ENCODE measurements around the gene NFIC.

Gene NFIC

DNA sequence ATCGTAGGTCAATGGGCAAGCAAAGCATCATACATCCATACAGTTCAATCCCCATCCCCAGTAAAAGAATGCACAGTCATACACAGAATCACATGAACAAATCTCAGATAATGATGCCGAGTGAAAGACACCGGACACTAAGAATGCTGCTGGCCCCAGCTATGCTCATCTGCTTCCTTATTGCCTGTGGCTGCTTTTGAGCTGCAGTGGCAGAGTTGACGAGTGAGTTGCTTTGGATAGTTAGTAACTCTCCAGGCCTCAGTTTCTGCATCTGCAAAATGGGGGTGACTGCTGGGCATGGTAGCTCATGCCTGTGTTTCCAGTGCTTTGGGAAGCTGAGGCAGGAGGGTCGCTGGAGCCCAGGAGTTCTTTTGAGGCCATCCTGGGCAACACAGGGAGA lies 12.9 kb upstream of the NFIC start:
- no peaks in the 10 kb centered on the region for H3K36me3 ChIP-seq (ENCODE audit: control insufficient read depth, insufficient read depth, low read length)
- H3K9me3 ChIP-seq (ENCODE audit: control insufficient read depth, insufficient read depth, low read length): no peaks in the 10 kb centered on the region
- H3K4me1 ChIP-seq (ENCODE audit: control insufficient read depth, insufficient read depth, low read length): no peaks in the 10 kb centered on the region
- H3K9ac ChIP-seq (ENCODE audit: low read depth, low read length): no peak overlapping the region
- no peak overlapping the region for H3K4me3 ChIP-seq (ENCODE audit: low read depth, low read length)
- peaks cover 66% of the 10 kb centered on the region for H3K27me3 ChIP-seq (ENCODE audit: control insufficient read depth, insufficient read depth, low read length)

DNA sequence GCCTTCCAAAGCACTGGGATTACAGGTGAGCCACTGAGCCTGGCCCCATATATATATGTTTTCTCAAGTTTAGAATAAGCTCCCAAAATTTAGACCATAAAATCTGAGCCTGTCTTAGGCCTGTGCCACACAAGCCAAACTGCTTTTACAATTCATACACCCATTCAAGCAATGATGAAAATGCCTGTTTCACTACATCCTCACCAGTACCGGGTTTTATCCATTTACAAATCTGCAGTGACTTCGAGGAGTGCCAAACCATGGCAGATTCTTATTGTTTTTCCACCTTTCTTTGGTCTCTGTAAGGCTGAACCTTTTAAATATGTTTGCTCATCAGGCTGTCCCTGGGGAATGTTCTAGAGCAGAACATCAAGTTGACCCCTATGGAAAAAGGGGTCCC lies 9.6 kb upstream of the NFIC start:
- H3K4me3 ChIP-seq (ENCODE audit: low read depth, low read length): no peak overlapping the region
- no peak overlapping the region for H3K9ac ChIP-seq (ENCODE audit: low read depth, low read length)
- no peaks in the 10 kb centered on the region for H3K9me3 ChIP-seq (ENCODE audit: control insufficient read depth, insufficient read depth, low read length)
- no peaks in the 10 kb centered on the region for H3K36me3 ChIP-seq (ENCODE audit: control insufficient read depth, insufficient read depth, low read length)
- no peaks in the 10 kb centered on the region for H3K4me1 ChIP-seq (ENCODE audit: control insufficient read depth, insufficient read depth, low read length)
- H3K27me3 ChIP-seq (ENCODE audit: control insufficient read depth, insufficient read depth, low read length): peaks cover 80% of the 10 kb centered on the region

DNA sequence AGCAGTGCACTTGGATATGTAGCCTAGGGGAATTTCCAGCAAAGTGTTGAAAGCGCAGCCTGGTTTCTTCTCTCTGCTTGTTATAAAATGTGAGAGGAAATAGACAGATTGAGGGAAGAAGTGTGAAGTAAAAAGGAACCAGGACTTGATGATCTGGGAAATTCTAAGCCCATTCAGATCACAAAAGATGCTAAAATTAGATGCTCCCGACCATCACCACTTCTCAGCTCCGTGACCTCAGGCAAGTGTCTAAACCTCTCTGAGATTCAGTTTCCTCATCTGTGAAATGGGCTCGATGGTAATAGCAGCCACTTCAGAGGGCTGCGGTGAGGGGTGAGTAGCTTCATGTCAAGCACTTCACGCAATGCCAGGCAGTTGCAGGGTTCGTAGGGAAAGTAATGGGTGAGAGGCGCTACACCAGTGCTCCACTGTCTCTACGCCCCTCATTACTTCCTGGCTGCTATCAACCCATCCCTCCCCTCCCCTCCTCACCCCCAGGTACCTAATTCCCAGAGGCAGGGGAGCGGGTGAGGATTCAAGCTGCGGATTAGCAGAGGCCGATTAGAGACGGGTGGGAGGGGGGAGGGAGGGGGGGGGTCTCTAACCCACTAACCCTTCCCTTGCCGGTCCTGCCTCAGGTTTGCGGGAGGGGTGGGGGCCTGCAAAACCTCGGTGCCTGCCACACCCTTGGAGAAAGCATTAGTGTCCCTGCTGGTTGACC lies 9.0 kb upstream of the NFIC start:
- H3K4me1 ChIP-seq (ENCODE audit: control insufficient read depth, insufficient read depth, low read length): no peaks in the 10 kb centered on the region
- no peaks in the 10 kb centered on the region for H3K9me3 ChIP-seq (ENCODE audit: control insufficient read depth, insufficient read depth, low read length)
- no peaks in the 10 kb centered on the region for H3K36me3 ChIP-seq (ENCODE audit: control insufficient read depth, insufficient read depth, low read length)
- no peak overlapping the region for H3K4me3 ChIP-seq (ENCODE audit: low read depth, low read length)
- no peak overlapping the region for H3K9ac ChIP-seq (ENCODE audit: low read depth, low read length)
- peaks cover 80% of the 10 kb centered on the region for H3K27me3 ChIP-seq (ENCODE audit: control insufficient read depth, insufficient read depth, low read length)

DNA sequence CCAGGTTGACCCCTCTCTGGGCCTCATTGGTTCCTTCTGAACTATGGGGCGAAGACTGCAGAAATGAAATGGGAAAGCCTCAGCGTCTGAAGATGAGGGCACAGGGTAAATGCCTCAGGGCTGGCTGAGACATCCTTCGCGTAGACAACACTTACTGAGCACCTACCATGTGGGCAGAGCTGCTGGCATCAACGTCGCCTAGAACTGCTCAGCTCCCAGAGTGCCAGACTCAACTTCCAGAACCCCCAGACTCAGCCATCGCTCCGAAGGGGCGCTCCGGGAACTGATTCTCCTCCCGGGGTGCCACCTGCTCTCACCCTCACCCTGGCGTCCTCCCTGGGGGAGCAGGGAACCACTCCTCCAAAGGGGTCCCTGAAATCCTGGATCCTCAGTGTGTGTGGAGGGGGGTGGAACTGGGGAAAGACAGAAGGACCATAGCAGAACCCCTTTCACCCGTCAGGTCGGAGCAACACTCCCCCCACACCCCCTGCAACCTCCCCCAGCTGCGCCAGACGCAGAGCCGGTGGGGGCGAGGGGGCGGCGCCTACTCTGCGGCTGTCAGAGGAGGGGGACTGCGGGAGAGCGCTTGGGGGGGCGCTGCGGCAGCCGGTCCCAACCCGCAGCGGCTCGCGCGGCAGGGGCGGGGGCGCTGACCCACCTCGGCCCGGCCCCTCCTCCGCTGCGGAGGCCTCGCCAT lies 8.2 kb upstream of the NFIC start:
- no peak overlapping the region for H3K4me3 ChIP-seq (ENCODE audit: low read depth, low read length)
- peaks cover 80% of the 10 kb centered on the region for H3K27me3 ChIP-seq (ENCODE audit: control insufficient read depth, insufficient read depth, low read length)

DNA sequence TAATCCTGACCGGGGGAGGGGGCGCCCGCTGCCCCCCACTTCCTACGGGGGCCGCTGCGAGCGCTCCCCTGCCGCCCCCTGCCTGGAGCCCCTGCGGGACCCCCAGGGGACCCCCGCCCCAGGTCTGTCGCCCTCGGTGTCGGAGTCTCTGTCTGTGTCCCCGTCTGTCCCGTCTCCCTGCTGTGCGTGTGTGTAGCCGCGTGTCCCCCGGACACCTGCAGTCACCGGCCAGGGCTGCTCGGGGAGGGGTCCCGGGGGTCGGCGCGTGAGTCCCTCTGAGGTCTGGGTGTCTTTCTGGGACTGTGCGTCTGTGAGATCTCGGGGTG lies 7.7 kb upstream of the NFIC start:
- no peaks in the 10 kb centered on the region for H3K9me3 ChIP-seq (ENCODE audit: control insufficient read depth, insufficient read depth, low read length)
- peaks cover 80% of the 10 kb centered on the region for H3K27me3 ChIP-seq (ENCODE audit: control insufficient read depth, insufficient read depth, low read length)
- H3K4me3 ChIP-seq (ENCODE audit: low read depth, low read length): peak overlapping the region; percentile 22
- H3K9ac ChIP-seq (ENCODE audit: low read depth, low read length): no peak overlapping the region
- H3K36me3 ChIP-seq (ENCODE audit: control insufficient read depth, insufficient read depth, low read length): no peaks in the 10 kb centered on the region
- no peaks in the 10 kb centered on the region for H3K4me1 ChIP-seq (ENCODE audit: control insufficient read depth, insufficient read depth, low read length)

More for the DNA sequence above, 8.2 kb upstream of the NFIC start:
- H3K9ac ChIP-seq (ENCODE audit: low read depth, low read length): no peak overlapping the region
- H3K36me3 ChIP-seq (ENCODE audit: control insufficient read depth, insufficient read depth, low read length): no peaks in the 10 kb centered on the region
- H3K9me3 ChIP-seq (ENCODE audit: control insufficient read depth, insufficient read depth, low read length): no peaks in the 10 kb centered on the region
- H3K4me1 ChIP-seq (ENCODE audit: control insufficient read depth, insufficient read depth, low read length): no peaks in the 10 kb centered on the region

DNA sequence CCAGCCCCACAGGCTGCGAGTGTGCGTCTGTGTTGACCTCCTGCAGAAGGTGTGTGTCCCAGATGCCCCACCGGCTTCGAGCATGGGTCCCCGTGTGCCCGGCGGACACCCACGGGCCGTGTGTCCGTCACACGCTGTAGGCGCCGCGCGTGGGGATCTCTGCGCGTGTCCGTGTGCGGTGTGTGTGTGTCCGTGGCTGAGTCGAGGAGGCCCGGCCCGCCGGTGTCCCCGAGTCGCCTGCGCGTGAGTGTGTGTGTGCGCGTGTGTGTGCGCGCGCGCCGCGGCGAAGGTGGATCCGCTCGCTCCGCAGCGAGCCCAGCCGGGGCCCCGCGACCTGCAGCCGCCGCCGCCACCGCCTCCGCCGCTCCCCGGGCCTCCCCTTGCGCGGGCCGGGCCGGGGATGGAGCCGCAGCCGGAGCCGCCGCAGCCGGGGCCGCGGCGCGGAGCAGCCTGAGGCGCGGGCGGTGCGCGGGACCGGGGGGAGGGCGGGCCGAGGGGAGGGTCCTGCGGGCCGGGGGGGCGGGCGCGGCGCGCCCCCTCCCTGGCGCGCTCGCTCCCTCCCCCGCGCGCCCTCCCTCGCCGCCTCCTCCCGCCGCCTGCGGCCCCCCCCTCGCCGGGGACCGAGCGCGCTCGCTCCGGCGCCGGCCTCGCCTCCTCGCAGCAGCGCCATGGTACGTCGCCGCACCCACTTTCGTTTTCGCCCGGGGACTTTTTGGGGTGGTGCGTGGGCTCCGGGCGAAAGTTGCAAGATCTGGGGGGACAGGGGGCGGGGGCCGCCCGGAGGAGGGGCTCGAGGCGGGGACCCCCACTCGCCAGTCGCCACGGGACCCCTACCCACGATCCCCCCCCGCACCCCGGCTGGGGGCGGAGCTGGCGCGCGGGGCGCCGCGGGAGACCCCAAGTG lies 7.1 kb upstream of the NFIC start:
- Histone ChIP-seq H3K4me1 (ENCODE audit: control insufficient read depth, insufficient read depth, low read length) (no peaks in the 10 kb centered on the region), H3K4me3 (ENCODE audit: low read depth, low read length) (peak overlapping the region; percentile 22), H3K9me3 (ENCODE audit: control insufficient read depth, insufficient read depth, low read length) (no peaks in the 10 kb centered on the region), H3K9ac (ENCODE audit: low read depth, low read length) (no peak overlapping the region), H3K27me3 (ENCODE audit: control insufficient read depth, insufficient read depth, low read length) (peaks cover 85% of the 10 kb centered on the region), H3K36me3 (ENCODE audit: control insufficient read depth, insufficient read depth, low read length) (no peaks in the 10 kb centered on the region)

DNA sequence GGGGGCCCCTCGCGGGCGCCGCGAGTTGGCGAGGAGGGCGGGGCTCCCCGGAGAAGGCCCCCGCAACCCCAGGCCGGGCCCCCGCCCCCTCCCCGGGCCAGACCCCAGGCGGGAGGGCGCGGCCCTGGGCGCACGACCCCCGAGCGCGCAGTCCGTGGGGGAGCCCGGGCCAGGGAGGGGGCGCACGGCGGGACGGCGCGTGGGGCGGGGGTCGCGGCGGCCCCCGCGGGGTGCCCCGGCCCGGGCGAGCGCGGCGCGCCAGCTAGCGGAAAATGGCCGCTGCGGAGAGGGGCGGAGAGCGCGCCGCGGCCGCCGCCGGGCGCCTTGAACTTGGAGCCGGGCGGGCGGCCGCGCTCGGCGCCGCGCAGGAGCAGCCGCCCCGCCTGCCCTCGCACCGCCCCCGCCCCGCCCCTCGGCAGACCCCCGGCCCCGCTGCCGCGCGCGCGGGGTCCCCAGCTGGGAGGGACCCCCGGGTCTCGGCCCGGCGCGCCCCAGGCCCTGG lies 6.4 kb upstream of the NFIC start:
- Histone ChIP-seq H3K4me3 (ENCODE audit: low read depth, low read length) (no peak overlapping the region), H3K9me3 (ENCODE audit: control insufficient read depth, insufficient read depth, low read length) (no peaks in the 10 kb centered on the region), H3K9ac (ENCODE audit: low read depth, low read length) (no peak overlapping the region)

DNA sequence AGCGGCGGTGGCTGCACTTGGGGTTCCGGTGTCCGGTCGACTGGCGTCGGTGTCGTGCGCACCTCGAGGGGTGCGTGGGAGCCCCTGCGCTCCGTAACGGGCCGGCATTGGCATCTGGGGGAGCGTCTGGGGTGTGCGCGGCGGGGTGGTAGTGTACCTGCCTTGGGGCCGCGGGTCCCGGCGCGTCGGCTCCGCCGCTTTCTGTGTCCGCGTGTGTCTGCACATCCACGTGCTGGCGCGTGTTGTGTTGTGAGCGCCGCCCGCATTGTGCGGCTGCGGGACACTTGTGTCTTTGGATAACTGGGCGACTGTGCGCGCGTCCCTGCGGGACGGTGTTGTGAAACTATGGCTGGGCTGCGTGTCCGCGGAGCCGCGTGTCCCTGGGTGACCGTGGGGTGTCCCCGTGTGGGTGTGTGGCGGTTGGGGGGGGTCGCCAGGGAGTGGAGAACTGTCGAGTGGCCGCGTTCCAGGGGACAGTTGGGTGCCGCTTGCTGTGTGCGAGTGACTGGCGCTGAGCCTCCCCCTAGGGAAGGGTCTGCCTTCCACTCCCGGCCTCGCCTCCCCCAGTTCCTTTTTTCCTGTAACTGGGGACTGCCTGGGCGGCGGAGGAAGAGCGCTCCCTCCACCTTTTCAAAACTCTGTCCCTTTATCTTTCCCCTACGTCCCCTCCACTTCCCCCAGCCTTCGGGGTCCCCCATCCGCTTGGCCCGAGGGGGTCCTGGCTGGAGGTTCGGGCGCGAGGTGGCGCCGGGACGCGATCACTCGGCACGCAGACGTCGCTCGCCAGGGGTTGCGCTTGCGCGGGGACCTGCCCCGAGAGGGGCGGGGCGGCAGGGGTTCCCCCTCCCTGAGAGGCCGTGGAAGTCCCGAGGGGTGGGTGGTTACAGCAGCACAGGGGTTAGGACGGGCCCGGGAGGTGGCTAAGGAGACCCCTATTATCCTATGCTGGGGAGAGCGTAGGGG lies 5.7 kb upstream of the NFIC start:
- no peaks in the 10 kb centered on the region for H3K9me3 ChIP-seq (ENCODE audit: control insufficient read depth, insufficient read depth, low read length)
- no peaks in the 10 kb centered on the region for H3K36me3 ChIP-seq (ENCODE audit: control insufficient read depth, insufficient read depth, low read length)
- peak overlapping the region; percentile 26 for H3K4me3 ChIP-seq (ENCODE audit: low read depth, low read length)
- no peaks in the 10 kb centered on the region for H3K4me1 ChIP-seq (ENCODE audit: control insufficient read depth, insufficient read depth, low read length)
- H3K27me3 ChIP-seq (ENCODE audit: control insufficient read depth, insufficient read depth, low read length): peaks cover 85% of the 10 kb centered on the region
- H3K9ac ChIP-seq (ENCODE audit: low read depth, low read length): no peak overlapping the region

More for the DNA sequence above, 6.4 kb upstream of the NFIC start:
- H3K4me1 ChIP-seq (ENCODE audit: control insufficient read depth, insufficient read depth, low read length): no peaks in the 10 kb centered on the region
- peaks cover 85% of the 10 kb centered on the region for H3K27me3 ChIP-seq (ENCODE audit: control insufficient read depth, insufficient read depth, low read length)
- no peaks in the 10 kb centered on the region for H3K36me3 ChIP-seq (ENCODE audit: control insufficient read depth, insufficient read depth, low read length)

DNA sequence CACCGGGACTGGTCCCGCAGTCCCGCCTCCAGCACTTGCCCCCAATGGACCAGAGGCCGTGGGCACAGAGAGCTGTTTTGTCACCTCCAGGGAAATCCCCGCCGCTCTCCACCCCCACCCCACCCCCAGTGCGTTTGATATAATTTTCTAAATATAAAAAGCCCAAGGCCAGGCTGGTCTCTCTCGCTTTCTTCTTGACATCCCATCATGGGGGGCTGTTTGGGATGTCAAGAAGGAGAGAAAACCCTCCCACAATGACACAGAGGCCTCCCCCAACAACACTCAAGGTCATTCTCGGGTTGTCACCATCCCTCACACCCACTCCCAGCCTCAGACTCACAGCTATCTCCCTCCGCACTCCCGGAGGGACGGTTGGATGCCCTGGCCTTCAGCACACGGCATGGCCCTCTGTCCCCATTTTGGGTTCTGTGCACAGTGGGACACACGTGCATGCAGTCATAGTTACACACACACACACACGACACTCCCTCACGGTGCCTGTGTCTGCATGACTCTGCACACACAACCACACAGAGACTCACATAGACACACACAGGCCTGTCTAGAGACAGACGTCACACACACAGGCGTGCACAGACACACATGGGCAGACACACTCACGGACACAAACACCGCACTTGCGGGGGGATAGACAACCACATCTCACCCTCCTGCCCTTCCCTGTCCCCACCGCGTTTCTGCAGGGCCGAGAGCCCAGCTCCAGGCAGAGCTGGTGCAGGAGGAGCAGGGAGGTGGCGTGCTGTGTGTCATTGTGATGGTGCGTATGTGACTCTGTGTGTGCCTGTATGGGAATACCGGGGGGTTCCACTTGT lies 4.8 kb upstream of the NFIC start:
- Histone ChIP-seq H3K9me3 (ENCODE audit: control insufficient read depth, insufficient read depth, low read length) (no peaks in the 10 kb centered on the region), H3K4me1 (ENCODE audit: control insufficient read depth, insufficient read depth, low read length) (no peaks in the 10 kb centered on the region), H3K9ac (ENCODE audit: low read depth, low read length) (no peak overlapping the region), H3K4me3 (ENCODE audit: low read depth, low read length) (peak overlapping the region; percentile 36), H3K36me3 (ENCODE audit: control insufficient read depth, insufficient read depth, low read length) (no peaks in the 10 kb centered on the region), H3K27me3 (ENCODE audit: control insufficient read depth, insufficient read depth, low read length) (peaks cover 83% of the 10 kb centered on the region)

DNA sequence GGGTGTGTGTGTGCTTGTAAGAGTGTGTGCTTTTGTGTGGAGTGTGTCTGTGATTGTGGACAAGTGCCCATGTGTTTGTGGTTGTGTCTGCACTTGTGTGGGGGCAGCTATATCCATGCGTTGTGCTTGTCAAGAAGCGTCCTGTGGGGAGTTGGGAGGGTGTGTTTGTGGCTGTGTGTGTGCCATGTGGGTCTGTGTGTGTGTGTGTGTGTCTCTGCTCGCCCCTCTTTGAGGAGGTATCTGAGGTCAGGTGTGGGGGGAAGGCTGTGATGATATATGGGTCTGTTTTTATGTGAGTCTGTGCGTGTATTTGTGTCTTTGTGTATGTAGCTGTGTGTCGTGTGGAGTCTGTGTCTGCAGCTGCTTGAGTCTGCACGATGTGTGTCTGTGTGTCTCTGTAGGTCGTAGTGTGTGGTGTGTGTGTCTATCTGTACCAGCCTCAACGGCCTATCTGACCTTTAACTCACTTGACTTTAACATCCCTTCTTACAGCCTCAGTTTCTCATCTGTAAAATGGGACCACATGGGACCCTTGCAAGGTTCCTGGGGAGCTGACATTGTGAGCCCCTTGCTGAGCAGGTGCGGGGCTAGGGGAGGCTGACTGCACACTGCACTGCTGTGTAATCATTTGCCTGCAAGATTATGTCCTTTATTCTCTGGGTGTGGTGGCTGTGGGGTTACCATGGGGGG lies 4.0 kb upstream of the NFIC start:
- Histone ChIP-seq H3K4me3 (ENCODE audit: low read depth, low read length) (peak overlapping the region; percentile 36), H3K9ac (ENCODE audit: low read depth, low read length) (no peak overlapping the region), H3K36me3 (ENCODE audit: control insufficient read depth, insufficient read depth, low read length) (no peaks in the 10 kb centered on the region), H3K4me1 (ENCODE audit: control insufficient read depth, insufficient read depth, low read length) (no peaks in the 10 kb centered on the region), H3K27me3 (ENCODE audit: control insufficient read depth, insufficient read depth, low read length) (peaks cover 79% of the 10 kb centered on the region), H3K9me3 (ENCODE audit: control insufficient read depth, insufficient read depth, low read length) (no peaks in the 10 kb centered on the region)

All from iPS-15b (cell line).